Measurements from ENCODE around the gene DTWD1.

The DTWD1 gene

DNA sequence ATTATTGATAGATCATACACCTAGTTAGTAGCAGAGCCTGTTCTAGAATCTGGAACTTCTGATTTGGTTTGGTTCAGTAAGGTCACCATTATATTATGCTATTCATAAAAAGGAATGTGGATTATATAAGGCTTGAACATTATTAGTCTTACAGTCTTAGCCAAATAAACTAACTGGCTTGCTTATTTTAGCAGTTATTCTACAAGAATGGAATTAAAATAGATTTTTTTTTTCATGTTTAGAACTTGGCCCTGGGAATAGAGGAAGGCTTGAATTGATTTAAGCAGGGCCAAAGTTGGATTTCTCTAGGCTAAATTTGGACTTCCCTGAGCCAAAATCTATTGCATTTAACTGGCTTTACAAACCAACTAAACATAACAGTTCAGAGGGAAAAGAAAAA is 24.4 kb downstream of the DTWD1 start:
- H3K36me3 ChIP-seq (ENCODE audit: control insufficient read depth in 1 of 2, insufficient read depth in 2 of 2, low read depth in 1 of 2, low read length in 2 of 2) = peaks cover 0 to 73% of the 10 kb centered on the region in 2 experiments
- H2AK5ac ChIP-seq (ENCODE audit: low read length, severe bottlenecking) = no peak overlapping the region
- H3K9ac ChIP-seq (ENCODE audit: low read length) = peak overlapping the region; percentile 31
- H2BK120ac ChIP-seq (ENCODE audit: low read depth, low read length) = no peak overlapping the region
- no peak overlapping the region for H3K4me3 ChIP-seq (ENCODE audit: insufficient read depth in 1 of 2, low read depth in 1 of 2, low read length in 2 of 2)
- DNase-seq = no peak
- H4K8ac ChIP-seq (ENCODE audit: low read length) = no peak overlapping the region
- peaks cover 1% of the 10 kb centered on the region for H3K4me1 ChIP-seq (ENCODE audit: control insufficient read depth, insufficient read depth, low read depth, low read length)
- H3K18ac ChIP-seq (ENCODE audit: low read depth in 1 of 2, low read length in 2 of 2) = no peak overlapping the region
- H2BK15ac ChIP-seq (ENCODE audit: low read depth, poor library complexity, severe bottlenecking) = no peak overlapping the region
- no peak overlapping the region for H3K4ac ChIP-seq (ENCODE audit: low read depth in 1 of 2, low read length in 2 of 2)
- no peak overlapping the region for H2BK12ac ChIP-seq (ENCODE audit: low read length in 2 of 2)
- H2BK5ac ChIP-seq (ENCODE audit: low read depth, low read length, poor library complexity, severe bottlenecking) = no peak overlapping the region
- no peak overlapping the region for H4K91ac ChIP-seq (ENCODE audit: low read length)
- no peak overlapping the region for H3K4me2 ChIP-seq (ENCODE audit: low read length, poor library complexity, severe bottlenecking)
- peak overlapping the region; percentile 37 for H3K27ac ChIP-seq (ENCODE audit: low read length, poor library complexity, severe bottlenecking)
- H3K27me3 ChIP-seq (ENCODE audit: control insufficient read depth in 1 of 2, insufficient read depth in 1 of 2, low read length in 2 of 2) = no peaks in the 10 kb centered on the region
- no peaks in the 10 kb centered on the region for H3K79me1 ChIP-seq (replicated peaks; ENCODE audit: low read length, poor library complexity, severe bottlenecking)
- H3K14ac ChIP-seq (ENCODE audit: low read length in 2 of 2) = no peak overlapping the region
- H2AFZ ChIP-seq (ENCODE audit: low read depth, low read length) = no peak overlapping the region
- H3K9me3 ChIP-seq (ENCODE audit: control insufficient read depth, low read length) = peaks cover 6% of the 10 kb centered on the region
- no peak overlapping the region for H3K23ac ChIP-seq (ENCODE audit: low read length in 2 of 2)

DNA sequence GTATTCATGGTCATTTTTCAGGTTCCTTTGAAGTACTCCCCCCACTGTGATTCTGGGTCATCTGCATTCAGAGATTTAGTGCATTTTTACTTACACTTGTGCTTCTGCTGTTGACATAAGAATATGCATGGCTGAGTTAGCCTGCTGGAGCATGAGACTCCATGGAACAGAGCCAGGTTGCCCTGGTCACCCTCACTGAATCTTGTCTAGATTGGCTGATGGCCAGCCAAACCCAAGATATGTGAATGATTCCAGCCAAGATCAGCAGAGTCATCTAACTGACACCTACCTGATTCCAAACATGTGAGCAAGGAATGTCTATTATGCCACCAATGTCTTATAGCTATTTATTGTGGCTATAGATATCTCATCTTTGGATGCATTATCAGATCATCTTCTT is 25.1 kb downstream of the DTWD1 start:
- Histone ChIP-seq H3K4me1 (ENCODE audit: control insufficient read depth, insufficient read depth, low read depth, low read length) (peaks cover 1% of the 10 kb centered on the region), H3K14ac (ENCODE audit: low read length in 2 of 2) (no peak overlapping the region), H2BK120ac (ENCODE audit: low read depth, low read length) (no peak overlapping the region), H3K4ac (ENCODE audit: low read depth in 1 of 2, low read length in 2 of 2) (no peak overlapping the region), H3K9me3 (ENCODE audit: control insufficient read depth, low read length) (peaks cover 6% of the 10 kb centered on the region), H3K27ac (ENCODE audit: low read length, poor library complexity, severe bottlenecking) (peak overlapping the region; percentile 50), H3K79me1 (replicated peaks; ENCODE audit: low read length, poor library complexity, severe bottlenecking) (no peaks in the 10 kb centered on the region), H3K36me3 (ENCODE audit: control insufficient read depth in 1 of 2, insufficient read depth in 2 of 2, low read depth in 1 of 2, low read length in 2 of 2) (peaks cover 0 to 66% of the 10 kb centered on the region in 2 experiments), H3K4me3 (ENCODE audit: insufficient read depth in 1 of 2, low read depth in 1 of 2, low read length in 2 of 2) (no peak overlapping the region), H3K4me2 (ENCODE audit: low read length, poor library complexity, severe bottlenecking) (no peak overlapping the region), H2BK5ac (ENCODE audit: low read depth, low read length, poor library complexity, severe bottlenecking) (no peak overlapping the region), H4K8ac (ENCODE audit: low read length) (no peak overlapping the region), H2AFZ (ENCODE audit: low read depth, low read length) (no peak overlapping the region), H4K91ac (ENCODE audit: low read length) (no peak overlapping the region), H2AK5ac (ENCODE audit: low read length, severe bottlenecking) (no peak overlapping the region), H2BK15ac (ENCODE audit: low read depth, poor library complexity, severe bottlenecking) (no peak overlapping the region), H2BK12ac (ENCODE audit: low read length in 2 of 2) (no peak overlapping the region), H3K23ac (ENCODE audit: low read length in 2 of 2) (no peak overlapping the region), H3K18ac (ENCODE audit: low read depth in 1 of 2, low read length in 2 of 2) (no peak overlapping the region), H3K9ac (ENCODE audit: low read length) (peak overlapping the region; percentile 31), H3K27me3 (ENCODE audit: control insufficient read depth in 1 of 2, insufficient read depth in 1 of 2, low read length in 2 of 2) (no peaks in the 10 kb centered on the region)
- DNase-seq = peak; percentile 35

DNA sequence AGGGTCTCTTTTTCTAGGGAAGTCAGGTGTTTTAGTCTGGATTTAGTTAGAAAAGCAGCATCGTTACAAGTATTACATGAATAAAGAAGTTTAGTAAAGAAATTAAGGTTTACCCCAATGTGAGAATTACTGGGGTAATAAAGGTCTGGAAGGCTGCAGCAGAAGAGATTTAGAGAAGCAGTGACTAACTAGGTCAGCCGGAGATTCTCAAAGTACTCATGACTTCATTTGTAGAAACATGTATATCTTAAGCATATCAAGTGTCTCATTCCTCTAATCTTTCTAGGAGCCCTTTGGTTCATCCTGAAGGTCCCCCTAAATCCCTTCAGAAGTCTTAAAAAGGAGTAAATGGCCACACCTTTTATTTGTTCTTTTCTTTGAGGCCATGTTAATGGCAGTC is 26.0 kb downstream of the DTWD1 start:
- Histone ChIP-seq H3K4me2 (ENCODE audit: low read length, poor library complexity, severe bottlenecking) (no peak overlapping the region), H2AK5ac (ENCODE audit: low read length, severe bottlenecking) (no peak overlapping the region), H2BK15ac (ENCODE audit: low read depth, poor library complexity, severe bottlenecking) (no peak overlapping the region), H3K4me3 (ENCODE audit: insufficient read depth in 1 of 2, low read depth in 1 of 2, low read length in 2 of 2) (no peak overlapping the region), H4K8ac (ENCODE audit: low read length) (no peak overlapping the region), H3K36me3 (ENCODE audit: control insufficient read depth in 1 of 2, insufficient read depth in 2 of 2, low read depth in 1 of 2, low read length in 2 of 2) (peaks cover 0 to 61% of the 10 kb centered on the region in 2 experiments), H2BK12ac (ENCODE audit: low read length in 2 of 2) (no peak overlapping the region), H3K23ac (ENCODE audit: low read length in 2 of 2) (no peak overlapping the region), H4K91ac (ENCODE audit: low read length) (no peak overlapping the region), H2BK120ac (ENCODE audit: low read depth, low read length) (no peak overlapping the region), H2BK5ac (ENCODE audit: low read depth, low read length, poor library complexity, severe bottlenecking) (no peak overlapping the region), H3K9ac (ENCODE audit: low read length) (no peak overlapping the region), H2AFZ (ENCODE audit: low read depth, low read length) (no peak overlapping the region), H3K4me1 (ENCODE audit: control insufficient read depth, insufficient read depth, low read depth, low read length) (peaks cover 1% of the 10 kb centered on the region), H3K18ac (ENCODE audit: low read depth in 1 of 2, low read length in 2 of 2) (no peak overlapping the region), H3K4ac (ENCODE audit: low read depth in 1 of 2, low read length in 2 of 2) (no peak overlapping the region), H3K27me3 (ENCODE audit: control insufficient read depth in 1 of 2, insufficient read depth in 1 of 2, low read length in 2 of 2) (no peaks in the 10 kb centered on the region), H3K79me1 (replicated peaks; ENCODE audit: low read length, poor library complexity, severe bottlenecking) (no peaks in the 10 kb centered on the region), H3K14ac (ENCODE audit: low read length in 2 of 2) (no peak overlapping the region), H3K9me3 (ENCODE audit: control insufficient read depth, low read length) (peaks cover 16% of the 10 kb centered on the region), H3K27ac (ENCODE audit: low read length, poor library complexity, severe bottlenecking) (no peak overlapping the region)
- 98% methylated on average over 2 of the region's 2 CpGs for WGBS
- DNase-seq = no peak

DNA sequence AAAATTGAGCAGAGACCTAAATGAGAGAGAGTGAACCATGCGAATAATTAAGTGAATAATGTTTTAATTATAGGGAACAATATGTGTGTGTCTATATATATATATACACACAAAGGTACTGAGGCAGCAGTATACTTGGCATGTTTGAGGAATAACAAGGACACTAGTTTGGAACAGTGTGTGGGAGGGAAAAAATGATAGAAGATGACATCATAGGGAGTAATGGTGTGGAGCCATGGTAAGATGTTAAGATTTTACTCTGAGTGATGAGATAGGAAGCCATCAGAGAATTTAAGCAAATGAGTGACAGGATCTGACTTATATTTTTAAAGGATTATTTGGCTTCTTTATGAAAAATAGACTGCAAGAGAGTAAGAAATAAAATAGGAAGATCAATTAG is 29.1 kb downstream of the DTWD1 start:
- Histone ChIP-seq H3K36me3 (ENCODE audit: control insufficient read depth in 1 of 2, insufficient read depth in 2 of 2, low read depth in 1 of 2, low read length in 2 of 2) (peaks cover 0 to 31% of the 10 kb centered on the region in 2 experiments), H3K18ac (ENCODE audit: low read depth in 1 of 2, low read length in 2 of 2) (no peak overlapping the region)
- WGBS = 100% methylated on average over 1 of the region's 1 CpG

More for the DNA sequence above, 29.1 kb downstream of the DTWD1 start:
- no peaks in the 10 kb centered on the region for H3K79me1 ChIP-seq (replicated peaks; ENCODE audit: low read length, poor library complexity, severe bottlenecking)
- no peak overlapping the region for H3K27ac ChIP-seq (ENCODE audit: low read length, poor library complexity, severe bottlenecking)
- H2BK15ac ChIP-seq (ENCODE audit: low read depth, poor library complexity, severe bottlenecking) = no peak overlapping the region
- H3K9ac ChIP-seq (ENCODE audit: low read length) = no peak overlapping the region
- no peak overlapping the region for H2BK12ac ChIP-seq (ENCODE audit: low read length in 2 of 2)
- no peak overlapping the region for H3K4me2 ChIP-seq (ENCODE audit: low read length, poor library complexity, severe bottlenecking)
- DNase-seq = no peak
- H2AK5ac ChIP-seq (ENCODE audit: low read length, severe bottlenecking) = no peak overlapping the region
- H3K27me3 ChIP-seq (ENCODE audit: control insufficient read depth in 1 of 2, insufficient read depth in 1 of 2, low read length in 2 of 2) = no peaks in the 10 kb centered on the region
- no peak overlapping the region for H3K23ac ChIP-seq (ENCODE audit: low read length in 2 of 2)
- H3K4me1 ChIP-seq (ENCODE audit: control insufficient read depth, insufficient read depth, low read depth, low read length) = peaks cover 1% of the 10 kb centered on the region
- H4K8ac ChIP-seq (ENCODE audit: low read length) = no peak overlapping the region
- H2BK5ac ChIP-seq (ENCODE audit: low read depth, low read length, poor library complexity, severe bottlenecking) = no peak overlapping the region
- no peak overlapping the region for H3K14ac ChIP-seq (ENCODE audit: low read length in 2 of 2)
- H3K4ac ChIP-seq (ENCODE audit: low read depth in 1 of 2, low read length in 2 of 2) = no peak overlapping the region
- H3K9me3 ChIP-seq (ENCODE audit: control insufficient read depth, low read length) = peaks cover 43% of the 10 kb centered on the region
- no peak overlapping the region for H3K4me3 ChIP-seq (ENCODE audit: insufficient read depth in 1 of 2, low read depth in 1 of 2, low read length in 2 of 2)
- no peak overlapping the region for H4K91ac ChIP-seq (ENCODE audit: low read length)
- H2AFZ ChIP-seq (ENCODE audit: low read depth, low read length) = no peak overlapping the region
- H2BK120ac ChIP-seq (ENCODE audit: low read depth, low read length) = no peak overlapping the region
